ENCODE measurements around the gene JMJD1C. TPM values are rescaled to one million over a fixed set of nuclear protein-coding genes. Genes with fewer than 3 reads are reported as not detected.

Gene JMJD1C
- total and polyA plus RNA-seq, 10 of the 15 experiments (the other 5 are each of a cell fraction or from before 2014, with no cell fraction given) = 31.2 to 83.3 (median 49.5) TPM

DNA sequence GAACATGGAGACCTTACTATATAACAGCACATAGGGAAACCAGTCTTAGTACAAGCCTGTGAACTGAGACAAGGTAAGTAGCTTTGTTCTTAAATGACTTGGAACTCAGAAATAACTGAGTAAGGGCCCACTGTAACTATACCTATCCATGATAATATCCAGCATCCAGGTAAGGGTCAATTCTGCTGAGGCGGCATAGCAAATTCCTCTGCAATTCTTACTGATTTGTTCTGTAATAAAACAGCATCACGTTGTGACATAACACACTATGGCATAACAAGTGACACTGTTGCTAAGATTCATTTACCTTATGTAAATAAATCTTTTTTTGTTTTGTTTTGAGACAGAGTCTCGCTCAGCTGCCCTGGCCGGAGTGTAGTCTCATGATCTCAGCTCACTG, 97.4 kb downstream of the JMJD1C start:
- 77% methylated on average over 4 of the region's 4 CpGs for WGBS (ENCODE audit: insufficient coverage, insufficient replicate concordance, low lambda C conversion rate, missing lambda C conversion rate)
- no peak for ATAC-seq
- no peak overlapping the region for H3K27ac ChIP-seq (ENCODE audit: control insufficient read depth, insufficient read depth)
- no peaks in the 10 kb centered on the region; the same call in 1 of the 2 replicates for H3K79me2 ChIP-seq (ENCODE audit: control insufficient read depth, insufficient read depth, low read length)
- no peak overlapping the region for H3K4me2 ChIP-seq (ENCODE audit: control insufficient read depth, insufficient read depth)
- in situ Hi-C loops (cut with MboI) = no loop called here
- H3K36me3 ChIP-seq (ENCODE audit: control insufficient read depth in 2 of 2, insufficient read depth in 2 of 2, low read length in 1 of 2) = no peaks in the 10 kb centered on the region; a peak in 1 of 4 replicates
- no peaks in the 10 kb centered on the region for H3K27me3 ChIP-seq (replicated peaks in 1 of 2; ENCODE audit: control insufficient read depth in 2 of 2, insufficient read depth in 2 of 2, low read length in 1 of 2)
- H4K20me1 ChIP-seq (ENCODE audit: control insufficient read depth, insufficient read depth) = no peaks in the 10 kb centered on the region
- no peaks in the 10 kb centered on the region for H3K4me1 ChIP-seq (ENCODE audit: control insufficient read depth, insufficient read depth, low read length)
- FAIRE-seq = no peak
- H2AFZ ChIP-seq (ENCODE audit: control insufficient read depth, low read depth, low read length) = no peak overlapping the region
- H3K9me3 ChIP-seq (replicated peaks; ENCODE audit: control insufficient read depth, insufficient read depth, low read length) = no peaks in the 10 kb centered on the region
- intact Hi-C loops (cut with micrococcal nuclease; ENCODE audit: unreplicated experiment) = no loop called here
- H3K9ac ChIP-seq (ENCODE audit: control insufficient read depth, insufficient read depth, low read length) = no peak overlapping the region
- SMC1A ChIA-PET (ENCODE audit: uncharacterized antibody, unreplicated experiment) = no interaction called here
- BruUV-seq (replicated peaks) = no TSS peak
- RAD21 ChIA-PET (ENCODE audit: unreplicated experiment) = no interaction called here
- no peak for DNase-seq (ENCODE audit: low read depth, low spot score)
- CTCF ChIA-PET = interaction anchor here (1.4 kb wide), 1 partner anchor 9 kb away, joined by 3 read pairs; no protein-coding TSS in a partner anchor
- TF ChIP-seq, protein P1, sequence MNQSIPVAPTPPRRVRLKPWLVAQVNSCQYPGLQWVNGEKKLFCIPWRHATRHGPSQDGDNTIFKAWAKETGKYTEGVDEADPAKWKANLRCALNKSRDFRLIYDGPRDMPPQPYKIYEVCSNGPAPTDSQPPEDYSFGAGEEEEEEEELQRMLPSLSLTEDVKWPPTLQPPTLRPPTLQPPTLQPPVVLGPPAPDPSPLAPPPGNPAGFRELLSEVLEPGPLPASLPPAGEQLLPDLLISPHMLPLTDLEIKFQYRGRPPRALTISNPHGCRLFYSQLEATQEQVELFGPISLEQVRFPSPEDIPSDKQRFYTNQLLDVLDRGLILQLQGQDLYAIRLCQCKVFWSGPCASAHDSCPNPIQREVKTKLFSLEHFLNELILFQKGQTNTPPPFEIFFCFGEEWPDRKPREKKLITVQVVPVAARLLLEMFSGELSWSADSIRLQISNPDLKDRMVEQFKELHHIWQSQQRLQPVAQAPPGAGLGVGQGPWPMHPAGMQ (IDR thresholded peaks at IDR 0.05; ENCODE audit: borderline replicate concordance) = no peak
- TF ChIP-seq RCOR1 (conservative IDR thresholded peaks at IDR 0.05; ENCODE audit: low read depth, low read length) = no peak
- TF ChIP-seq, protein P2, sequence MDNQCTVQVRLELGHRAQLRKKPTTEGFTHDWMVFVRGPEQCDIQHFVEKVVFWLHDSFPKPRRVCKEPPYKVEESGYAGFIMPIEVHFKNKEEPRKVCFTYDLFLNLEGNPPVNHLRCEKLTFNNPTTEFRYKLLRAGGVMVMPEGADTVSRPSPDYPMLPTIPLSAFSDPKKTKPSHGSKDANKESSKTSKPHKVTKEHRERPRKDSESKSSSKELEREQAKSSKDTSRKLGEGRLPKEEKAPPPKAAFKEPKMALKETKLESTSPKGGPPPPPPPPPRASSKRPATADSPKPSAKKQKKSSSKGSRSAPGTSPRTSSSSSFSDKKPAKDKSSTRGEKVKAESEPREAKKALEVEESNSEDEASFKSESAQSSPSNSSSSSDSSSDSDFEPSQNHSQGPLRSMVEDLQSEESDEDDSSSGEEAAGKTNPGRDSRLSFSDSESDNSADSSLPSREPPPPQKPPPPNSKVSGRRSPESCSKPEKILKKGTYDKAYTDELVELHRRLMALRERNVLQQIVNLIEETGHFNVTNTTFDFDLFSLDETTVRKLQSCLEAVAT (IDR thresholded peaks at IDR 0.05) = no peak
- no peak for TF ChIP-seq BACH1 (IDR thresholded peaks at IDR 0.05; ENCODE audit: borderline replicate concordance)
- TF ChIP-seq CHD1 (IDR thresholded peaks at IDR 0.05; ENCODE audit: low read depth, low read length) = no peak
- TF ChIP-seq, protein P3, sequence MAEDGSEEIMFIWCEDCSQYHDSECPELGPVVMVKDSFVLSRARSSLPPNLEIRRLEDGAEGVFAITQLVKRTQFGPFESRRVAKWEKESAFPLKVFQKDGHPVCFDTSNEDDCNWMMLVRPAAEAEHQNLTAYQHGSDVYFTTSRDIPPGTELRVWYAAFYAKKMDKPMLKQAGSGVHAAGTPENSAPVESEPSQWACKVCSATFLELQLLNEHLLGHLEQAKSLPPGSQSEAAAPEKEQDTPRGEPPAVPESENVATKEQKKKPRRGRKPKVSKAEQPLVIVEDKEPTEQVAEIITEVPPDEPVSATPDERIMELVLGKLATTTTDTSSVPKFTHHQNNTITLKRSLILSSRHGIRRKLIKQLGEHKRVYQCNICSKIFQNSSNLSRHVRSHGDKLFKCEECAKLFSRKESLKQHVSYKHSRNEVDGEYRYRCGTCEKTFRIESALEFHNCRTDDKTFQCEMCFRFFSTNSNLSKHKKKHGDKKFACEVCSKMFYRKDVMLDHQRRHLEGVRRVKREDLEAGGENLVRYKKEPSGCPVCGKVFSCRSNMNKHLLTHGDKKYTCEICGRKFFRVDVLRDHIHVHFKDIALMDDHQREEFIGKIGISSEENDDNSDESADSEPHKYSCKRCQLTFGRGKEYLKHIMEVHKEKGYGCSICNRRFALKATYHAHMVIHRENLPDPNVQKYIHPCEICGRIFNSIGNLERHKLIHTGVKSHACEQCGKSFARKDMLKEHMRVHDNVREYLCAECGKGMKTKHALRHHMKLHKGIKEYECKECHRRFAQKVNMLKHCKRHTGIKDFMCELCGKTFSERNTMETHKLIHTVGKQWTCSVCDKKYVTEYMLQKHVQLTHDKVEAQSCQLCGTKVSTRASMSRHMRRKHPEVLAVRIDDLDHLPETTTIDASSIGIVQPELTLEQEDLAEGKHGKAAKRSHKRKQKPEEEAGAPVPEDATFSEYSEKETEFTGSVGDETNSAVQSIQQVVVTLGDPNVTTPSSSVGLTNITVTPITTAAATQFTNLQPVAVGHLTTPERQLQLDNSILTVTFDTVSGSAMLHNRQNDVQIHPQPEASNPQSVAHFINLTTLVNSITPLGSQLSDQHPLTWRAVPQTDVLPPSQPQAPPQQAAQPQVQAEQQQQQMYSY (CRISPR knock-in tag; IDR thresholded peaks at IDR 0.05) = no peak
- no peak for TF ChIP-seq RAD51 (IDR thresholded peaks at IDR 0.05)
- TF ChIP-seq IKZF1 (conservative IDR thresholded peaks at IDR 0.05) = no peak
- no peak for TF ChIP-seq NR2C2 (IDR thresholded peaks at IDR 0.05; ENCODE audit: borderline replicate concordance, control insufficient read depth, insufficient read length, low read depth)
- no peak for TF ChIP-seq JUNB (IDR thresholded peaks at IDR 0.05)
- TF ChIP-seq HDAC6 (IDR thresholded peaks at IDR 0.05; ENCODE audit: unreplicated experiment) = no peak
- POLR2A ChIA-PET = no interaction called here
- no peak overlapping the region for H3K4me3 ChIP-seq

Measured in GM12878 (cell line).